CD4-positive, alpha-beta T cell treated with Interferon alpha-2 for 1 hour (primary cell): ENCODE results near the gene RASGRF1.
"Not testable (repeated sequence)": the region's sequence is repeated elsewhere in the genome, so short reads cannot be mapped to it uniquely, and the experiment has no call there.

ENCODE experiments used
- DNase-seq, 2 donors: peaks; one replicate each; pipeline ENCODE4 v3.0.0-alpha.2; 2020 to 2022

RASGRF1 gene

GRCh38 chr15:79003896-79004295 lies 86.7 kb downstream of the RASGRF1 start:
- no peak for DNase-seq

- no peak for DNase-seq
Observed at GRCh38 chr15:79003301-79003700, 87.3 kb downstream of the RASGRF1 start.

- DNase-seq: no peak
Observed at GRCh38 chr15:79002581-79002980, 88.0 kb downstream of the RASGRF1 start.

GRCh38 chr15:78999636-79000035 lies 90.9 kb downstream of the RASGRF1 start:
- no peak for DNase-seq

- DNase-seq: no peak
Observed at GRCh38 chr15:78998526-78998925, 92.1 kb downstream of the RASGRF1 start.

GRCh38 chr15:78997981-78998499 lies 92.5 kb downstream of the RASGRF1 start:
- no peak for DNase-seq

GRCh38 chr15:78996894-78997275 lies 93.7 kb downstream of the RASGRF1 start:
- DNase-seq: no peak

- DNase-seq: no peak
Observed at GRCh38 chr15:78995921-78996893, 94.4 kb downstream of the RASGRF1 start.

GRCh38 chr15:78995161-78995560 lies 95.4 kb downstream of the RASGRF1 start:
- not testable (repeated sequence) for DNase-seq

GRCh38 chr15:78993931-78994530 lies 96.5 kb downstream of the RASGRF1 start:
- no peak for DNase-seq

GRCh38 chr15:78993257-78993930 lies 97.2 kb downstream of the RASGRF1 start:
- DNase-seq: no peak

- DNase-seq: no peak
Observed at GRCh38 chr15:78992416-78993256, 97.9 kb downstream of the RASGRF1 start.

GRCh38 chr15:78991879-78992278 lies 98.7 kb downstream of the RASGRF1 start:
- DNase-seq: no peak

GRCh38 chr15:78991476-78991875 lies 99.1 kb downstream of the RASGRF1 start:
- DNase-seq: no peak

GRCh38 chr15:78990278-78990677 lies 100.3 kb downstream of the RASGRF1 start:
- no peak for DNase-seq

- DNase-seq: no peak
Observed at GRCh38 chr15:78989701-78990240, 100.8 kb downstream of the RASGRF1 start.

- peak; percentile 14 to 61 for DNase-seq
Observed at GRCh38 chr15:78988361-78988911, 102.1 kb downstream of the RASGRF1 start.

- DNase-seq: no peak
Observed at GRCh38 chr15:78987556-78988360, 102.8 kb downstream of the RASGRF1 start.

- DNase-seq: no peak
Observed at GRCh38 chr15:78985859-78986475, 104.6 kb downstream of the RASGRF1 start.

GRCh38 chr15:78984041-78984440 lies 106.5 kb downstream of the RASGRF1 start:
- DNase-seq: no peak
